ENCODE measurements around the gene RTN3.

- TF ChIP-seq CTCF (conservative IDR thresholded peaks at IDR 0.05; ENCODE audit: low read depth, low read length): 0 out of 2 replicates have a peak, but pooled peaks have one; percentile 14
- no peak for TF ChIP-seq EZH2 (IDR thresholded peaks at IDR 0.05; ENCODE audit: borderline replicate concordance, low read depth, low read length, poor library complexity, severe bottlenecking)
Observed at GRCh38 chr11:63681321-63682065, at the start of gene RTN3.
